H1 (cell line): ENCODE data around the gene CTU1. TPM values are rescaled to one million over a fixed set of nuclear protein-coding genes. Genes with fewer than 3 reads are reported as not detected.

ENCODE experiments used
- BACH1 ChIP-seq: IDR thresholded peaks from 2 replicates; pipeline ENCODE4 v1.6.1; 2012; ENCODE audit warnings: low read length, improper control_type of control experiment
- CBX8 ChIP-seq: fragments of 300-800, 300-1000 bp; sonication (generic); IDR thresholded peaks from 2 replicates; pipeline ENCODE4 v1.7.1; 2016; ENCODE audit warnings: low read depth, low read length, borderline replicate concordance
- EP300 ChIP-seq, 2 experiments: IDR thresholded peaks; 1 replicate in 1 of 2; 2 replicates in 1 of 2; pipeline ENCODE4 v1.6.1; 2011 to 2012; ENCODE audit warnings: low read depth in 2 of 2, low read length in 2 of 2, mild to moderate bottlenecking in 2 of 2, borderline replicate concordance in 1 of 2, inconsistent platforms in 1 of 2, moderate library complexity in 1 of 2
- HDAC6 ChIP-seq: IDR thresholded peaks from one replicate; pipeline ENCODE4 v1.7.1; 2012; ENCODE audit warnings: low read depth, mild to moderate bottlenecking, inconsistent platforms, low read length, moderate library complexity
- POLR2A ChIP-seq, 2 experiments: IDR thresholded peaks; 1 replicate in 1 of 2; 2 replicates in 1 of 2; pipeline ENCODE4 v1.6.1; 2011; ENCODE audit warnings: low read depth in 2 of 2, low read length in 2 of 2, mild to moderate bottlenecking in 2 of 2; ENCODE audit errors: control extremely low read depth in 1 of 2
- RXRA ChIP-seq: IDR thresholded peaks from 2 replicates; pipeline ENCODE4 v1.6.1; 2011; ENCODE audit warnings: low read depth, mild to moderate bottlenecking, low read length, moderate library complexity; ENCODE audit not compliant: insufficient read depth
- SIRT6 ChIP-seq: IDR thresholded peaks from one replicate; pipeline ENCODE4 v1.7.1; 2012; ENCODE audit warnings: low read length, inconsistent platforms
- TAF7 ChIP-seq: optimal IDR thresholded peaks from 2 replicates; pipeline ENCODE3; 2011; ENCODE audit warnings: low read depth, mild to moderate bottlenecking, inconsistent platforms, low read length, moderate library complexity, borderline replicate concordance
- polyA plus RNA-seq, 7 experiments: library from polyadenylated mRNA; depleted of rRNA in 3 of 7; stranded (reverse) in 5 of 7; unstranded in 2 of 7; fragments of >200 nt in 5 of 7; fragments of 200-250 nt in 2 of 7; gene quantifications; 1 replicate in 5 of 7; 2 replicates in 1 of 7; 4 replicates in 1 of 7; pipeline versions ENCODE4 v1.2.1 to v1.2.3, GENCODE V29; 2011 to 2013; ENCODE audit warnings: missing spikeins in 2 of 7, mixed read lengths in 2 of 7
- total RNA-seq: library from RNA; stranded (reverse); fragmentation: NEBNext Ultra II Directional; extraction: Animal tissue kit (Norgen Biotek cat#: 25700); gene quantifications from 2 replicates; pipeline ENCODE4 v1.2.1, GENCODE V29; 2021
- TF ChIP-seq, protein P1 (sequence below): IDR thresholded peaks from 2 replicates; pipeline ENCODE4 v1.6.1; 2011; ENCODE audit warnings: low read depth, mild to moderate bottlenecking, low read length; ENCODE audit not compliant: insufficient read depth

The CTU1 gene
- total and polyA plus RNA-seq, 2 of the 8 experiments (the other 6 are each of a cell fraction or from before 2014, with no cell fraction given): 4.6 to 7.2 TPM

- TF ChIP-seq EP300 (IDR thresholded peaks at IDR 0.05; ENCODE audit: borderline replicate concordance in 1 of 2, low read depth in 2 of 2, low read length in 2 of 2): no peak
- no peak for TF ChIP-seq RXRA
- no peak for TF ChIP-seq CBX8
- TF ChIP-seq SIRT6: no peak
- TF ChIP-seq TAF7: no peak
- TF ChIP-seq POLR2A (IDR thresholded peaks at IDR 0.05; ENCODE audit: control extremely low read depth in 1 of 2, low read depth in 2 of 2, low read length in 2 of 2): no peak
- TF ChIP-seq HDAC6: no peak
- TF ChIP-seq BACH1: no peak
- TF ChIP-seq, protein P1, sequence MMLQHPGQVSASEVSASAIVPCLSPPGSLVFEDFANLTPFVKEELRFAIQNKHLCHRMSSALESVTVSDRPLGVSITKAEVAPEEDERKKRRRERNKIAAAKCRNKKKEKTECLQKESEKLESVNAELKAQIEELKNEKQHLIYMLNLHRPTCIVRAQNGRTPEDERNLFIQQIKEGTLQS: no peak
Observed at GRCh38 chr19:51065221-51065960, 42.8 kb downstream of the CTU1 start (continued).
